ENCODE results near the gene LKAAEAR1.

Gene LKAAEAR1

DNA sequence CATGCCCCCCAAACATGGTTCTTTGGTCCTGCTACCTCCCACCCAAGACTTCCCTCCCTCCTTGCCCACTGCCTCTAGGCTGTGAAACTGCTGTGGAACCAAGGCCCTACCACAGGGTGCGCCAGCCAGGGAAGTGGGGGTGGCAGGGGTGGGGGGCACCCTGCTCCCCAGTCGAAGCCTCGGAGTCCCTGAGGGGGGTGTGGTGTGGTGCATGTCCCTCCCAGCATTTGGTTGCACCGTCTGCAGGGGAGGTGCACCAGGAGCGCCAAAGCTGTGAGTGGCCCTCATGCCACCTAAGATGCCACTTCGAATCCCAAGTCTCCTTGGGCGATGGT lies 6.7 kb downstream of the LKAAEAR1 start:
- DNase-seq = no peak

DNA sequence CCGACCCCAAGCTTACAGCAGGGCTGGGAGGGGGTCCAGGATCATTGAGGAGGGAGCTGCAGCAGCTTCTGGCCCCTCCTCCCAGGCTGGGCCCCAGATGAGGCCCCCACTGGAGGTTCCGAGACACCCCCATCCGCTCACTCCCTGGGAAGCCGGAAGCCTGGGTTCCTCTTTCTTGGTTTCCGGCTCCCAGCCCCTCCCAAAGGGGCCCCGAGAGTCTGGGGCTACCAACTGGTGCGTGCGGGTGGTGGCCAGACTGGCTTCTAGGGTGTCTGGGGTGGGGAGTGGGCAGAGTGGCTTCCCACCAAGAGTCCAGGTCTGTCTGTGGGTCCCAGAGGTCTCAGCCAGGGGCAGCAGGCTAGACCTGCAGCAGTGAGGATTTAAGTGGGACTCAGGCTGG lies 7.1 kb downstream of the LKAAEAR1 start:
- DNase-seq = peak; percentile 64

DNA sequence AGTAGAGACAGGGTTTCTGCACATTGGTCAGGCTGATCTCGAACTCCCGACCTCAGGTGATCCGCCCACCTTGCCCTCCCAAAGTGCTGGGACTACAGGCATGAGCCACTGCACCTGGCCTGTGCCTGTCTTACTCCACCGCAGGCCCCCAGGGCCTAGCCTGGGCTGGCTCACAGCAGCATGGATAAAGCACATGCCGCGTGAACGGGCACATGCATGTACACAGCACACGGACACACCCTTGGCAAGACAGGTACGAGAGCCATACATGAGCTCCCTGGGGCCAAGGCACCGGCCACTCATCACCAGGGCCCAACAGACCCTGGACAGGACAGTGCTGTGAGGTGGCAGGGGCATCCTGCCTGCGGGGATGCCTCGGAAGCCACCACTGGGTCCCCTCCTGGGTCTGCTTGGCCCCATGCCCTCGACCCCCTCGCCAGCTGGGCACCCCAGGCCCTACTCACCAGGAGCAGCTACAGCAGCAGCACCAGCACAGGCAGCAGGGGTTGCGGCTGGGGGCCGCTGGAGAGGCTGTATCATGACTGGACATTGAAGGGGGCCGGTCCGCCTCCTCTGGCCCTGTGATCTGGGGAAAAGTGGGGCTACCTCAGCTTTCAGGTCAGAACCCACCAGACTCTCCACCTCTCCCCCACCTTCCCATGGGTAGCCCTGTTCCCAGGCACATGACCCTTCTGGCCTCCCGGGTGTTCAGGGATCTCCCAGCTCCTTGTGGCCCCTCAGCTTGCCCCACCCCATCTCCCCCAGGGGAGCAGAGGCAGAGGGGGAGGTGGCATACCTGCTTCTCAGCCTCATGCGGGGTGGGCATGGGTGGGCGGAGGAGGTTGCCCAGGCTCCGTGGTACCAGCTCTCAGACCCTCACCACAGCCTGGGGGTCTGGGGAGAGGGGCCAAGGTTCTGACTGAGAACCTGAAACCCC lies 7.9 kb downstream of the LKAAEAR1 start:
- no peak for DNase-seq

DNA sequence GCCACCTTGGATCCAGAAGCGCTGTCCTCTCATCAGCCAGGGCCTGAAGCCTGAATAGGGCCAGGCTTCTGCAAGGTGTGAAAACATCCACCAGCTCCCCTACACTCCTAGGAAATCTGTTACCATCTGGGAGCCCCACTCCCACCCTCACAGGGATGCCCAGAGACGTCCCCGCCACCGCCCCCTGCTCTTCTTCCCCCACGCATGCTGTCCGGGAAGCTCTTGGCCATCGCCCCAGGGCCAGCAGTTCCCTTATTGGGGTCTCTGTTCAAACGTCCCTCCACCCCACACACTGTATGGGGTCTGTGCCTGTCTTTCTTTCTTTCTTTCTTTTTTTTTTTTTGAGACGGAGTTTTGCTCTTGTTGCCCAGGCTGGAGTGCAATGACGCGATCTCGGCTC lies 8.6 kb downstream of the LKAAEAR1 start:
- DNase-seq = no peak

DNA sequence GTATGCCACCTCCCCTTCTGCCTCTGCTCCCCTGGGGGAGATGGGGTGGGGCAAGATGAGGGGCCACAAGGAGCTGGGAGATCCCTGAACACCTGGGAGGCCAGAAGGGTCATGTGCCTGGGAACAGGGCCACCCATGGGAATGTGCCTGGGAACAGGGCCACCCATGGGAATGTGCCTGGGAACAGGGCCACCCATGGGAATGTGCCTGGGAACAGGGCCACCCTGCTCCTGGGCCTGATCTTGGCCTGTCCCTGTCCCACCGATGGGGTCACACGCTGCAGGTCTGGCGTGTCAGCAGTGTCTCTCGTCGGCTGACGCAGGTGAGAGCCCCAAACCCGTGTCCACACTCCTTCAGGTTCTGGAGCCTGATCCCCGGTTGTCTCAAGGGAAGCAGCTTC lies 9.2 kb downstream of the LKAAEAR1 start:
- DNase-seq = no peak

DNA sequence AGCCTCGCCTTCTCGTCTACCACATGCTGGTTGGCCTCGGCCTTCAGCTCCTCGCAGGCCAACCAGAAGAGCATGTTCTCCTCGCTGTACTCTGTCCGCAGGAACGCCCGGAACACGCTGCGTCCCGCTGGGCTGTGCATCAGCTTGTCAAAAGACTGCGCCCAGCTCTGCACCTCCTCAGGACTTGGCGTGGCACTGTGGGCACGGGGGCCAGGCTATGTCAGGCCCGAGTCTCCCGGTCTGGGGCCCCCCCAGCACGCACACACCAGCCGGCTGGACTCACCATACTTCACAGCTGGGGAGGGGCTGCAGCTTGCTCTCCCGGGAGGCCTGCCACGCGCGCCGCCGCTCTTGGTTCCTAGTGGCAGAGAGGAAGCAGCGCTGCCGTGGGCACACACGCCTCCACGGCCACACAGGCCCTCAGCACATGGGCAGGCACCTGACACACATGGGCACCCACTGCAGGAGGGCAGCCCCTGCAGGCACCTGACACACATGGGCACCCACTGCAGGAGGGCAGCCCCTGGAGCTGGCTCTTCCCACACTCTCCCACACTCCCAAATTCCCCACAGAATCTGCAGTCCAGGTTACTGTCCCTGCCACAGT lies 9.9 kb downstream of the LKAAEAR1 start:
- no peak for DNase-seq

DNA sequence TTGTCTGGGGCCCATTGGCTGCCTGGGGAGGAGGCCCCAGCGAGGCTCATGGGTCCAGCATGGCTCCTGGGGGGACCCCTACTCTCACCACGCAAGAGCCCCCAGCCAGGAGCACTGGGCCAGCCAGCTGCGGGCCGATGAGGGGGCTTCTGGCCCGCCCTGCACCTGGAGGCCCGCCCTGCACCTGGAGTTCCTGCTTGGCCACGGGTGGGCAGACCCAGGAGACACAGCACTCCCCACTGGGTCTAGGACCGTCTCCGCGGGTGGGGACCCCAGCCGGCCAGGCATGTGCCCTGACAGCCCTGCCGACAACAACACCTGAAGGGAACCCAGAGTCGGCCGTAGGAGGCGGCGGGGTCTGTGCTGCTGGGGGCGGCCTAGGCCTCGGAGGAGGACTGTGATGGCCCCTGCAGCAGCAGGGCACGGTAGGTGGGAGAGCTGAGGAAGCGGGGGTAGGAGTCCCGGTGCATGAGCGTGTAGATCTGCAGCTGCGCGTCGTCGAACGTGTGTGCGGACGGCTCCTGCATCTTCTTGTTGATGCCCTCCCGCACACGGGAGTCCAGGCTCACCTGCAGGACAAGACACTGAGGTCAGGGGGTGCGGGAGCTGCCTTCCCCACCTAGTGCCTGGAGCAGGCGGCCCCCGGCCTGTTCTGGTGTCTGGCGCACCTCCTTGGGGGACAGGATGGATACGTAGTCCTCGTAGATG lies 10.6 kb downstream of the LKAAEAR1 start:
- no peak for DNase-seq

DNA sequence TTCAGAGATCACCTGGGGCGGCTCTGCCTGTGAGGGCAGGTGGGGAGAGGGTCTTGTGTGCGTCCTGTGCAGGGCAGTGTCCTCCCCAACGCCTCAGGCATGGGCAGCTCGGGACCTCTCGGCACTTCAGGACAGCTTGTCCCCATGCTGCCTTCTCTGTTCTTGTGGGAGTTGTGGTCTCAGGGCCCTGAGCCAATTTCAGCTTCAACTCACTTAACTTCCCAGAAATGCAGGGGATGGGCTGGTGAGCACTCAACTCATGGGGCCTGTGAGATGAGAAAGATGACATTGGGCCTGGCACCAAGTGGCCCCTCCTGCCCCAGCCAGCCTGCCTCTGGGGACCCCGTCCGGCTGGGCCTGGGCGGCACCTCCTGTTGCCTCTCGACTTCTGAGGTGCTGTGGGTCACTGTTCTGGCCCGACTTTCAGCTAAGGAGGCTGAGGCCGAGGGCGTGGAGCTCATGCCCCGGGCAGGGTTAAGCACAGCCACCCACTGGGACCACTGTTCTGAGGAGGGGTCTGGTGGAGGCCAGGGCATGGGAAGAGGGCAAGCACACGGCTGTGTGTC lies 11.6 kb downstream of the LKAAEAR1 start:
- no peak for DNase-seq

DNA sequence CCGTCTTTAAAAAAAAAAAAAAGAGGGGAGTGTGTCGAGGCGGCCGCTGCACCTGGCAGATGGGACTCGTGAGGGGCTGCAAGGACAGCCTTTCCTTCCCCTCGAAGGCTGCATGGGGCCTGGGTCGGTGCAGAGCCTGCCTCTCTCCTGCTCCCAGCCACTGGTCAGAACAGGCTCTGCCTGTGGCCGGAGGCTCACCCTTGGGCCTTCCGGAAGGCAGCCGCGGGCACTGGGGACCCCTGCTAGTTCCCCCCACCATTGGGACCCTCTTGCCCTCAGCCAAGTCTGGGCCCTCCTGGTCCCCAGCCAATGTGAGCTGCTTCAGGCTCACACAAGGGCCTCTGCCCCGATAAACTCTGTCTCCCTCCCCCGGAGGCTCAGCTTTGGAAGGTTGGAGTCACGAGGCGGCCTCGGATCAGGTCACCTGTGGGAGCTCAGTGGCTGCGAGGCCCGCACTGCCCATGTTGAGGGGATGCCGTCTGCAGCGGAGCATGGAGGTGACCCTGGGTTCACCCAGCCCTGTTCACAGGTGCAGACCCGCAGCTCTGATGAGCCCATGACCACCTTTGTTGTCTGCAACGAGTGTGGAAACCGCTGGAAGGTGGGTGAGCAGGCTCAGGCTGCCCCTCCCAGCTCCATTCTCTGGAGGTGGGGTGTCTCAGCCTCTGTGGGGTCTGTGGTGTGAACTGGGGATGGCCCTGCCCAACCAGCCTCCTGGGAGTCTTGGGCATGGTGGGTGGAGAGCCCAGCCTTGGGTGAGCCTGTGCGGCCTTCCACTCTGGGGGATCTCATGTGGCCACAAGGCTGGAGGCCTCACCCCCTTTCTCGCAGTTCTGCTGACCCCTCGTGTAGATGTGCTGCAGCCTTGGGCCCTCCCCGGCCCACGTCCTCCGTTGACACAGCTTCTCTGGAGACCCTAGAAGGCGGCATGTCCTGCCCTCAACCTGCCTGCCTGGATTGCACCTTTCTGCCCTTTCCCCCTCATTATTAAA lies 12.6 kb downstream of the LKAAEAR1 start:
- no peak for DNase-seq

DNA sequence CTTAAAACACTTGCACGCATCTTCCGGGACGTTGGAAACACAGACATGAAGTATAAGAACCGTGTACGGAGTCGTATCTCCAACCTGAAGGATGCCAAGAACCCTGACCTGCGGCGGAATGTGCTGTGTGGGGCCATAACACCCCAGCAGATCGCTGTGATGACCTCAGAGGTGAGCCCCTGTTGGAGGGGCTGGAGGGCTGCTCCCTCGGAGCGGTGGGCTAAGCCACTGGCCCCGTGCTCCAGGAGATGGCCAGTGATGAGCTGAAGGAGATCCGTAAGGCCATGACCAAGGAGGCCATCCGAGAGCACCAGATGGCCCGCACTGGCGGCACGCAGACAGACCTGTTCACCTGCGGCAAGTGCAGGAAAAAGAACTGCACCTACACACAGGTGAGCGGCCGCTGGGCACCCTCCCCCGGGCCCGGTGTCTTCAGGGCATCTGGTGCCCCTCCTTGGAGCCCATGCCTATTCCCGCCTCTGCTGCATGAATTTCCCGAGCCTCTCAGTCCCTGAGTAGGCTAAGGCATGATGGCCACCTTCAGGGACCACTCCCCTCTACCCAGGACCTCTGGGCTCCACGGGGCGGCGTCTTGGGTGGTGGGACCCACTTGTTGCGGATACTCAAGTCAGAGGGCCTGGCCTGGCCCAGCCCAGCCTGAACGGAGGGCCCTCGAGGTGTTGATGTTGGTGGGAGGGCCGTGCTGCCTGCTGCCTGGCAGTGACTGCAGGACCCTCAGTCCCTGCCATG lies 13.8 kb downstream of the LKAAEAR1 start:
- DNase-seq = no peak

DNA sequence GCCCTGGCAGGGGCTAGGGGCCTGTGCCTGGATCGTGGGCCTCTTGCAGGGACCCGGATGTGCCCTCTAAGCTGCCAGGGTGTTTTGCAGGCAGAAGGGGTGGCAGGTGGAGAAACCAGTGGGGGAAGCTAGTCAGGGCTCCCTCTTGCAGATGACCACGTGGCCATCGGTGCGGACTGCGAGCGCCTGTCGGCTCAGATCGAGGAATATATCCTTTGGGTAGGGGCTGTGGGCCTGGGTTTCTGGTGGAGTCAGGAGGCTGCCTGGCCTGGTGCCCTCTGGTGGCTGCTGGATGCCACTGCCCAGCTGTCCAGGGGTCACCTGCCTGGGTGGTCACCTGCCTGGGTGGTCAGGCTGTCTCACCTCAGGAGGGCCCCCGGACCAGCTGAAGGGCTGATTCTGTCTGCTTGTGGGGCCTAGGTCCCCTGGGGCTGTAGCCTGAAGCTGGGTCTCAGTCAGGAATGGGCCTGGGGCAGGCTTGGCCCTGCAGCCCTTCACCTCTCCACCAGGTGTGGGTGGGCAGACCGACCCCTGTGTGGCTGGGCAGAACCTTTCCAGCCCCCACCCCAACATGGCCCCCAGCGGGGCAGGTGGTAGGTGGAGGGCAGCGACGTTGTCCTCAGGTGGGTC lies 14.5 kb downstream of the LKAAEAR1 start:
- DNase-seq = peak; percentile 40

DNA sequence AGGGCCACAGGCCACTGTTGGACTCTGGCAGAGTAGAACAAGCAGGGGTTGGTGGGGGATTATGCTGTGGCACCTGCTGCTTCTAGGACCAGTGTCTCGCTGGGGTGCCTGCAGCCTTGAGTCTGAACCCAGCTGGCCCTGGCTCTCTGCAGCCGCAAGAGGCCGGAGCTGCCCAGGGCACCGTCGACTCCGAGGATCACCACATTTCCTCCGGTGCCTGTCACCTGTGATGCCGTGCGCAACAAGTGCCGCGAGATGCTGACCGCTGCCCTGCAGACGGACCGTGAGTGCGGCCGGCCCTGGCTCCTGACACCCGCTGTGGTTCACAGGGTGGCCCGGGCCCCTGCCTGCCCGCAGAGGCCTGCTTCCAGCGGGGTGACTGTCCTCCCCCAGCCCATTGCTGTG lies 15.0 kb downstream of the LKAAEAR1 start:
- no peak for DNase-seq

DNA sequence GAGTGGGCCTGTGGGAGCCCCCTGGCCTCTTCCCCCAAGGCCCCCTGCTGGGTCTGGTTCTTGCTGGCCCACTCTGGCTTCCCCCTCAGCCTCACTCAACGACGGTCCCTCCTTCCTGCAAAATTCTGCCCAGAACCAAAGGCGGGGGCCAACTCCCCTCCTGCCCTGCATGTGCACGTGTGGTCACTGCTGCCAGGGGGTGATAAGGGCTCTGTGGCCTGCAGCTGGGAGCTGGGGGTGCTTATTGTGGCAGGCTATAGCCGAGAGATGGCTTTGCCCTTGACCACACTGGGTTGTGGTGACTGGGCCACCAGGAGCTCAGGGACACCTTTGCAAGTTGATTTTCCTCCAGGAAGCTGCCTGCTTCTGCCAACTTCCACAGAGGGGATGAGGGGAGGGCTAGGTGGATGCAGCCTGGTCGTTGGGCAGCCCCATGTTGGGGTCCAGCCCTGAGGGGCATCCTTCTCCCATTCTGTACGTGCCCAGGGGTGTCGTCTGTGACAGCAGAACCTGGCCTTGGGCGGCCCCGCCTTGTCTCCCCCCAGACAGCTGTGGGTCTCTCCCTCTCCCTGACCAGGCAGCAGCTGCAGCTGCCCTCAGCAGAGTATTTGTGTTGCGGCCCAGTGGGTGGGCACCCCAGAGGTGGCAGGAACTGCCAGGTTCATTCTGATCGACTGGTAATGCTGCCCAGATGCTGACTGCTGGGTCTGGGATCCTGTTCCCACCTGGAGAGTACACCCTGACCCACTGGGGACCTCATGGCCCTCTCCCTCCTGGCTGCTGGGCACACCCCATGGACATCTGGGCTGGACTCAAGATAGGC lies 15.6 kb downstream of the LKAAEAR1 start:
- peak; percentile 1 for DNase-seq

DNA sequence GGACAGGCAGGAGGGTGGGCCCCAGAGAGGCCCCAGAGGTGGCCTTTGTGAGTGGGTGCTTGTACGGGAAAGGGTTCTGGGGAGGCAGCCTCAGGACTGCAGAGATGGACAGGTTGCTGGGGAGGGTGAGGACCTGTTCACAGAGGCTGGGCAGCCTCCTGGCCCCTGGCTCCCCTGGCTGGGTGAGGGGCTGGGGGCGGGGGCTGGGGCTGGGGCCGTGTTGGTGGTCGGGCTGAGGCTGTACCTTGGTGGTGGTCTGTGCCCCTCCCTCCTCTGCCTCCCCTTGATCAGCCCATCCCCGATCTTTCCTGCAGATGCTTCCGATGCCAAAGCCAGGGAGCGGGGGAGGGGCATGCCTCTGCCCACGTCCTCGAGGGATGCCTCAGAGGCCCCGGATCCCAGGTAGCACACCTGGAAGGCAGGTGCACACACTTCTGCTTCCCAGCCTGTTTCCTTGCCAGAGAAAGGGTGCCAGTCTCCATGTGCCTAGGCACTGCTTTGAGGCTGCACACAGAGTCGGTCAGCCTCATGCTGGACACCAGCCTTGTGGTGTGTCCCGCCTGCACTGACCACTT lies 16.4 kb downstream of the LKAAEAR1 start:
- no peak for DNase-seq

DNA sequence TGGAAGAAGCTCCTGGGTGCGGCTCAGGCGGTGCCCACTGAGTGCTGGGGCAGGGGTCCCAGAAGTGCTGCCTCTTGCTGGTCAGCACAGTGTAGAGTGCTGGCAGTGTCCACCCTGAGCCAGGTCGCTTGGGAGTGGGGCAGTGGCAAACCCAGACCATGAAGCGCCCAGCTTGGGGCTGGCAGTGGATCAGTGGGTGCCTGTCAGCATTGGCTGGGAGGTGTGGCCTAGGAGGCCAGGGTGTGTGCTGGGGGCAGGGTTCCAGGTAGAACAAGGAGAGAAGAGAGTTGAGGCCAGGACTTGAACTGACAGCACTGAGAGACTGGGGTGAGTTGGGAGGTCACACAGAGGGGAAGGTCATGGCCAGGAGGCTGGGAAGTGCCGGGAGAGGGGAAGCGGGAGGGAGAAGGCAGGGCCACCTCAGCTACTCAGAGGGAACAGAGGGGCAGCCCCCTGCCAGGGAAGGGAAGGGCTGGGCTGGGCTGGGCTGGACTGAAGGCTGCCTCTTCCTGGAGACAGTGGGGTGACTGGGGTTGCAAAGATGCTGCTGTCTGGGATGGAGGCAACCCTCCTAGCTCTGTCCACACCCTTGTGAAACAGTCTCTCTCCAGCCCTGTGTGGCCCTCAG lies 17.1 kb downstream of the LKAAEAR1 start:
- DNase-seq = no peak

DNA sequence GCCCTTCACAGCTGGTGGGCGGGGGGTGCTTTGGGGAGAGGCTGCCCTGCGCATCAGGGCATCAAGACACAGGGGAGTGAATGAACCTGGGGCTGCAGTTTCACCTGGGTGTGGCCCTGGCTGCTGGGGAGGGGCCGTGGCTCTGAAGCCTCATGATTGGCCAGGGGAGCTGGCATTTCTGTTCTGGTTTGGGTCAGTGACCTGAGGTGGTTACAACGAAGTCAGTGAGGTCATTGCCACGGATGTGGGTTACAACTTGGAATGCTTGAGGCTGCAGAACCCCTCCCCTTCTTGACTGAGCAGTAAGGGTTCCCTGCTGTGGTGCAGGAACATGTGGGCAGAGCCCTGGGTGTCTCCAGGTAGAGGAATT lies 18.2 kb downstream of the LKAAEAR1 start:
- DNase-seq = peak; percentile 61

DNA sequence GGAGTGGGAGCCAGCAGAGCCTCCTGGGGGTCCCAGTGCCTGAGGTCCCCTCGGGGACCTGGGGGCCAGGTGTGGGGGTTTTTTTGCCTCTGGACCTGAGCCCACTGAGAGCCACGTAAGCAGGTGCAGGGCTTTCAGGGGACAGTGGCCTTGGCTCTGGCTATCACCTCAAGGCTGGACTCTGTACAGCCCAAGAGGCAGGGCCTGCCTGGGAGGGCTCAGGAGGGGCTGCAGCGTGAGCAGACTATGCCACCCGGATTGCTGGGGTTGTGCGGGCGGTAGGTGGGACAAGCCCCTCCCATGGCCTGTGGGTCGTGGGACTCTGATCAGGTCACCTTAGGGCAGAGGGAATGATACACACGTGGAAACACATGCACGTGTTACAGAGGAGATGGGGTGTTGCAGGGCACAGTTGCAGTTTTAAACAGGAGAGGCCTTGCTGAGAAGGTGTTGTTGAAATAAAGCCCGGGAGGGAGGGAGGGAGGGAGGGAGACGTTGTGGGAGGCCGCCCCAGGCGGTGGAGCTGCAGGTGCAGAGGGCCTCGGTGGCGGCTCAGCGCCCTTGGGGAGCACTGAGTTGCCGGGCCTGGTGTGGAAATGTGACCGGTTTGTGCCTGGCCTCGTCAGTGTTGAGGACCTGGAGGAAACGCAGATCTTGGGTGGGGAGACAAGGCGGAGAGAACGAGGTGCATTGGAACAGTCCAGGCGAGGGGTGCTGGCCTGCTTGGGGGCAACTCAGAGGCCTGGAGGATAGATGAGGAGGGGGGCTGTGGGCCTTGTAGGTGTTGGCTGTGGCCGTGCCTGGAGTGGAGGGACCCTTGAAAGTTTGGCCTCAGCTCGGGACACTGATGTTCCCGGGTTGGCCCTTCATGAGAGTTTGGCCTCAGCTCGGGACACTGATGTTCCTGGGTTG lies 18.9 kb downstream of the LKAAEAR1 start:
- peak; percentile 30 for DNase-seq

DNA sequence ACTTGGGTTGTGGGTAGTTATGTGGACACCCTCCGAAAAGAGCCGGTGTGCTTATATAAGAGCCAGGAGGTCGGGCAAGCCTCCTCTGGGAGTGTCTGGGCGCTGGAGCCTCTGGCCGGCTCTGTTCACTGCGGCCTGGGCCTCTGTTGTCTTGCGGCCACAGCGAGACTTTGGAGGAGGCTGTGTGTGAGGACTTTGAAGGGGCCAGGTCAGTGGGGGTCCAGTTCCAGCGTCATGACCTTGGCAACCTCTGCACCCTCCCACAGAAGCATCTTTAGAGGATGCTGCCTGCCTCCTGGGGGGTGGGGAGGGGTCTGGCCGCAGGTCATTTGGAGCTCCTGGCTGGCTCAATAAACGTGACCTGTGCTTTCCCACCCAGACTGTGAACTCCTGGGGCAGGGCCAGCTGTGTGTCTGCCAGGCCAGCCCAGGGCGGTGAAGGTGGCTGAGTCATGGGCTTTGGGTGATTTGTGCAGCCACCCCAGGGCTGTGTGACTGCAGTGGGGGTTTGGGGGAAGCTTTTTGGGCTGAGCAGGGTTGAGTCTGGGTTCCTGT lies 20.0 kb downstream of the LKAAEAR1 start:
- DNase-seq = peak; percentile 1
